Measurements from ENCODE around the gene PUM2.
"Not testable (repeated sequence)": the region's sequence is repeated elsewhere in the genome, so short reads cannot be mapped to it uniquely, and the experiment has no call there.

The PUM2 gene

GRCh38 chr2:20350753-20351554 is at the start of gene PUM2:
TSS of gene PUM2 (minus strand) at chr2:20350844. CDS start at chr2:20327360, 23,484 bp downstream.
- peak; percentile 86 for DNase-seq (ENCODE audit: low read depth)

GRCh38 chr2:20400306-20400705 is 49.7 kb upstream of the PUM2 start:
- no peak for DNase-seq (ENCODE audit: low read depth)

GRCh38 chr2:20398956-20399567 is 48.4 kb upstream of the PUM2 start:
- no peak for DNase-seq (ENCODE audit: low read depth)

- DNase-seq (ENCODE audit: low read depth): no peak
Measured at GRCh38 chr2:20397811-20398447, 47.3 kb upstream of the PUM2 start.

- DNase-seq (ENCODE audit: low read depth): no peak
Measured at GRCh38 chr2:20396356-20397000, 45.8 kb upstream of the PUM2 start.

GRCh38 chr2:20393986-20394385 is 43.3 kb upstream of the PUM2 start:
- no peak for DNase-seq (ENCODE audit: low read depth)

- no peak for DNase-seq (ENCODE audit: low read depth)
Measured at GRCh38 chr2:20391951-20392699, 41.5 kb upstream of the PUM2 start.

GRCh38 chr2:20390524-20391123 is 40.0 kb upstream of the PUM2 start:
- no peak for DNase-seq (ENCODE audit: low read depth)

- DNase-seq (ENCODE audit: low read depth): no peak
Measured at GRCh38 chr2:20384953-20385352, 34.3 kb upstream of the PUM2 start.

- no peak for DNase-seq (ENCODE audit: low read depth)
Measured at GRCh38 chr2:20382965-20383810, 32.5 kb upstream of the PUM2 start.

GRCh38 chr2:20381457-20381856 is 30.8 kb upstream of the PUM2 start:
- DNase-seq (ENCODE audit: low read depth): no peak

GRCh38 chr2:20378891-20379519 is 28.4 kb upstream of the PUM2 start:
- no peak for DNase-seq (ENCODE audit: low read depth)

GRCh38 chr2:20378341-20378740 is 27.7 kb upstream of the PUM2 start:
- DNase-seq (ENCODE audit: low read depth): no peak

GRCh38 chr2:20377741-20378140 is 27.1 kb upstream of the PUM2 start:
- DNase-seq (ENCODE audit: low read depth): no peak

- DNase-seq (ENCODE audit: low read depth): not testable (repeated sequence)
Measured at GRCh38 chr2:20374982-20375381, 24.3 kb upstream of the PUM2 start.

GRCh38 chr2:20372896-20373640 is 22.4 kb upstream of the PUM2 start:
- DNase-seq (ENCODE audit: low read depth): no peak

GRCh38 chr2:20371323-20372025 is 20.8 kb upstream of the PUM2 start:
- no peak for DNase-seq (ENCODE audit: low read depth)

- DNase-seq (ENCODE audit: low read depth): no peak
Measured at GRCh38 chr2:20370191-20370590, 19.5 kb upstream of the PUM2 start.

GRCh38 chr2:20369366-20369765 is 18.7 kb upstream of the PUM2 start:
- no peak for DNase-seq (ENCODE audit: low read depth)

All from stimulated activated CD8-positive, alpha-beta memory T cell treated with anti-CD3 and anti-CD28 coated beads, Interleukin-15, amount 100 ng/mL, for 24 hours (primary cell).